GM21619 (cell line): ENCODE measurements around the gene STAC.
"Not testable (repeated sequence)": the region's sequence is repeated elsewhere in the genome, so short reads cannot be mapped to it uniquely, and the experiment has no call there.

Experiments used
- ATAC-seq: cut with Tn5 transposase; IDR thresholded peaks from one replicate; pipeline ENCODE4 v1.9.1; 2021; ENCODE audit not compliant: unreplicated experiment

The STAC gene

DNA sequence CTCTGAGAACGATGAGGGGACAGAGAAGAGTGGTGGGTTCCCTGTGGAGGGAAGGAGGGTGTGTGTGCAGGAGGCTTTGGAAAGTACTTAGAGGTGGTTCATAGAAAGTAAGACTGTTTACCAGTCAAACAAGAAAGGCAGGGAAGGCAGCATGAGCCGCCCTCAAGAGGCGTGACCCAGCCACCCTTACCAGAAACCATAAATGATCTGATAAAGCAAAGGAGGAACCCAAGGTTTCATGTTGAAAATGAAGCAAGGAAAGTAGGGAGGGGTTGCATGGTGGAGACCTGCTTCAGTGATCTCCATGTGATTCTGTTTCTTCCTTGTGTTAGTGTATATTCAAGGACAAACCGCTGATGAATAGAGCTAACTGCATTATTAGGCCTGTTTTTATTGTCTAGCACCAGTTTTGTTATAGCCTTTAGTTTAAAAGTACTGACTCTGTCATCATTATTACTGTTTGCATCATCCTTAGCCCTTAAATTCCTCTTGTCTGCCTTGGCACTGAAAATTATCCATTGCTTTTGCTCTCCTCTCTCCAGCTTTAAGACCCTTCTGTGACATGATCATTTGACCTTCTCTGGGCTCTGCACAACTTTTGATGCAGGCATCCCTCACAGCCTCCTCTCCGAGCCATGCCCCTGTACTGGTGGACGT, 96.1 kb downstream of the STAC start:
- no peak for ATAC-seq

DNA sequence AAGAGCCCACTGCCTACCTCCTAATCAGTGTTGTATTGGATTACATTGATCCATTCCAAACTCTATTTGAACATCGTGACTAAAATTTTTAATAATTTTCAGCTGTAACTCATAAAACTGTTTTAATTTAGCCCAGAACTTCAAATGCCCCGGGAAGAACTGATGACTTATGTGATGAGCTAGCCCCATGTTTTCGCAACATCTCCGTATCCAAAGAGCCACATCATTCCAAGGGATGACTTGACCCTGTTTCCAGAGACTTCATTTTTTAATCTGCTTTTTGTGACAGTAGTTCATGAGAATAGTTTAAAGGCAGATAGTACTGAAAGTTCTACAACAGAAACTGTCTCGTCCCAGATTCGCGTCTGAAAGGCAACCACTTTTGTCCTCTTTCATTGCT, 97.4 kb downstream of the STAC start:
- ATAC-seq, result no peak

DNA sequence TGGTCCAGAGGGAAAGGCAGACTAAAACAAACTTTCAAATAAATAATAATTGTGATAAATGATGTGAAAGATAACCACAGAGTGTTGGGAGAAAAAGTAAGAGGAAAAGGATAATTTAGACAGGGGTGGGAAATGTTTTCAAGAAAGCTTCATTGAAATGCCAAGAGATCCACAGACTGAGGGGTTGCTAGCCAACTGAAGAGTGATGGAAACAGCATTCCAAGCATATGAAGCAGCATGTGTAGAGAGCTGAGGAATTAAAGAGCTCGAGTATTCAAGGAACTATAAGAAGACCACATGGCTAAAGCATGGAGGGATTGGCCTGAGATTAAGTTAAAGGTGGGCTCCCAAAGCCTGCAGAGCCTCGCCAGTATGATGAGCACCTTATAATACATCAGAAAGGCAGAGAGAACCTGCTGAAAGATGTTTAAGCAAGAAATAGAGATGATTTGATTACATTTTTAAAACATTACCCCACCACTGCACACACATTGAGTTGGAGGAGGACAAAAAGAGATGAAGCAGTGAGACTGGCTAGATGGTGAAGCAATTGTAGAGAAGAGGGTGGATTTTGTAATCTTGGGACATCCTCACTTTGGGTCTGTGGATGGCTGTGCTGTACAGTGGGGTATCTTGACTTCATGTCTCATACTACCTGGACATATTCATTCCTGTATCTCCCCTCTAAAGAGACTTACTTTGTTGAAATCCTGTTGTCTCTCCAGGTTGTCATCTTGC, 100.8 kb downstream of the STAC start:
- no peak for ATAC-seq

DNA sequence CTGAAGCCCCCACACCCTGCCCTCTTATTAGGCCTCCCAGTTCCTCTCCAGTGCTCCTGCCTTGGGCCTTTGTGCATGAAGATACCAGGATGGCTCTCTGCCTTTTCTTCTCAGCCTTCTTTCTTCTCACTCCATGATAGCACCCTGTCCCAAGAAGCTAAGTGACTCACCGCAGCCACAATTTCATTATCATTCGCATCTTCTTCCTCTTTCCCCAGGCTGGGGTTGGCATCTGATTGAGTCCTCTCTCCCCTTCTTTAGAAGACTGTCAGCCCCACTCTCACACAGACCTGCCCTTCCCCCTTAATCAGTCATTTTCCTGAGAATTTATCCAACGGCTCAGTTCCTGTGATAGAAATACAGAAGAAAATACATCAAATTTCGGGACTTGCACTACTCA, 102.0 kb downstream of the STAC start:
- no peak for ATAC-seq

DNA sequence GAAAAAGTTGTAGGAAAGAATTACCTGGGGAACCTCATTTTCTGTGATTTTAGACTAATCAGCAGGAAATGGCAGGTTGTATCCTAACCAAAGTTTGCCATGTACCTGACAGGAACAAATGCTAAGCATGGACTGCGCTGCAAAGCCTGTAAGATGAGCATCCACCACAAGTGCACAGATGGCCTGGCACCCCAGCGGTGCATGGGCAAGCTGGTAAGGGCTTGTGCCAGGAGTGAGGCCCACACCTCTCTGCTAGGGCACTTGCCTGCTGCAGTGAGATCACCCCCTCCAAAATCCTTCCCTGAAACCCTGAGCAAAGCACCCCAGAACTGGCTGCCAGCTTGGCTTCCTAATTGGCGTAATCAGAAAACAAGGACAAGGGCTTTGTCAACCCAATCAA, 102.6 kb downstream of the STAC start:
- no peak for ATAC-seq

DNA sequence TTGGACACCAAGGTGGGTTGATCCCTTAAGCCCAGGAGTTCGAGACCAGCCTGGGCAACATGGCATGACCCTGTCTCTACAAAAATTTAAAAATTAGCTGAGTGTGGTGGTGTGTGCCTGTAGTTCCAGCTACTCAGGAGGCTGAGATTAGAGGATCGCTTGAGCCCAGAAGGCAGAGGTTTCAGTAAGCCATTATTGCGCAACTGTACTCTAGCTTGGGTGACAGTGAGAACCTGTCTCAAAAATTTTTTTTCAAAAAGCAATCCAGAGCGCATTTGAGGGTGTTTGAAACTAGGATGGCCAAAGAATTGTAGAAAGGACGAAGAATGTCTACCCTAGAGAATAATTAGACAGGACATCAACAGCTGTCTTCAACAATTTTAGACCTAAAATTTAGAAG, 103.4 kb downstream of the STAC start:
- ATAC-seq, result no peak

DNA sequence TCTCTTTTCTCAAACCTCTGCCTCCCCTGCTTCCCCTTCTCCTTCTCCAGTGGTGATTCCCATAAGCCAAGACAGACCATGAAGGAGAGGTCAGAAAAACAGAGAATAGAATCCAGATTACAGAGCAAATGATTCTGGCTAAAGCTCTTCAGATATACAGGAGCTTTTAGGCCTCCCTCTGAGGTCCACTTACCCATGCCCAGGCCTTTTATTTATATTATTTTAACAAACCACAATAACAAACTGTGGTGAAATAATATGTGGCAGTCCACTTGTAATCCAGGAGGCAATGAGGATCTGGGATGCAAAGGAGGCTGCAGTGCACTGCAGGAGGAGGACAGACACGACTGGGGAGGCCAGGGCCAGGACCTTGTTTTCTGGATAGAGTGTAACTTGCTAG, 104.1 kb downstream of the STAC start:
- ATAC-seq, result no peak

DNA sequence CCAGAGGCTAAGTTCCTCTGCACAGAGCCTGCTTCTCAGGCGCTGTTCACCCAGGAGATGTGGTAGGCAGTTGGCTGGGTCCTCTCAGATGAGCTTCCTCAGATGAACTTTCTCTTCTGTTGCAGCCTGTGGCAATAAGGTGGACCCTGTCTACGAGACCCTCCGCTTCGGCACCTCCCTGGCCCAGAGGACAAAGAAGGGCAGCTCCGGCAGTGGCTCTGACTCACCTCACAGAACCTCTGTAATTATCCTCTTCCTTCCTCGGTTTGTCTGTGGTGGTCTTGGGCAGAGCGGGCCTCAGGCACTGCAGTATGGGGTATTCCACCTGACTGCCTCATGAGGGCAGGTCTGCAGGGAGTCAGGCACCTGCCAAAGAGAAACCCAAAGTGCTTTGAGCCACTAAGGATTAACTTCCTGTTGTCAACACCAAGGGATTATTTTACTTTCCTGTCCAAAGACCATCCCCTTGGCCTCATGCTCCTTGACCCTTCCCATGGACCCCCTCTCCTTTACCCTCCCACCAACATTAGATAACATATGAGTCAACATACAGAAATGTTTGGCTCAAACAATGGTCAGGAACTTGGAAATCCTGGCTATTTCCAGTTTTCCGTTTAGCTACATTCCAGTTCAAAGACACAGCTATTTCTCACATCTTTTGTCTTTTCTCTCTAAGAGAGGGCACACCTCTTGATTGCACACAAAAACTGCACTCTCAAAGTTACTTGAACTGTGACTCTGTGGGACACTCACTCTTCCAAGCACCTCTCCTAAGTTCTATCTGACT, 105.9 kb downstream of the STAC start:
- ATAC-seq, result no peak

DNA sequence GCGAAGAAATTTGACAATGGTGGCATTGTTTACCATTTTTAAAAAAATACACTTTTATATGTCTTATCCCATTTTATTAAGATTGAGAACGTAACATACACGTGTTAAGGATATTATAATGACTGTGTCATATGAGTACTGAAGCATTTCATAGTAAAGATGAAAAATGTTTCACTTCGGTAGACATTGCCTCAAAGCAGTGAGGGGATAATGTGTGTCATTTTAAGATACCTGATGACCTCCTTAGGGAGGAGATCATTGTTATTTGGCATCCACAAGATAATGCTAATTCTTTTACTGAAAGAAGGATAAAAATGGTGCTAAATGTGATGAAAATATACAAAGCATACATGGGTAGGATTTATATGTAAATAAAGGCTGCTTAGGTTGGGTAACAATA, 107.3 kb downstream of the STAC start:
- ATAC-seq, result no peak

DNA sequence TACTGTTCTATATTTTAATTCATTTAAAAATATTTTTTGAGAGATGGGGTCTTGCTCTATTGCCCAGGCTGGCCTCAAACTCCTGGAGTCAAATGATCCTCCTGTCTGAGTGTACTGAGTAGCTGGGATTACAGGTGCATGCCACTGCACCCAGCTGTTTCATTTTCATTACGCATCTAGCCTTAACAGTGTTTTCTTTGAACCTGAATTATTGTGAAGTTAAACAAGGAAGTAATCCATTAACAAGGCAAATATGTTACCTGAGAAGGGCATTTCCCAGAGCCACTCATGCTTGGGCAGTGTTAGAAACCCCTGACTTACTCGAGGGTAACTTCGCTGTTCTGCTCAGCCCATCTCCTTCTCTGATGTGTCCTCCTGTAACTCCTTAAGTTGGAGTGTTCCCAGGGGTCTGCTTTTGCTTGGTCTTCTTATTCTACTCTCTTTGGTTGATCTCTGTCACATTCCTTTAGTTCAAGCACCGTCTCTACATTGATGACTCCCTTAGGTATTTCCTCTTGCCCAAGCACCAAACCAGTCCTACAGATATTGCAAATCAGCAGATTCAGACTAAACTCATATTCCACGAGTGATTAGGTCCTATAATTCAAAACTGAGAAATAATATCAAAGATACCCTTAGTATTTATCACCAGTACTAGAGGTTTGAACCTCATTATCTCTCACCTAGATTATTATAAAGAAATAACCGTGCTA, 107.9 kb downstream of the STAC start:
- ATAC-seq, result no peak

DNA sequence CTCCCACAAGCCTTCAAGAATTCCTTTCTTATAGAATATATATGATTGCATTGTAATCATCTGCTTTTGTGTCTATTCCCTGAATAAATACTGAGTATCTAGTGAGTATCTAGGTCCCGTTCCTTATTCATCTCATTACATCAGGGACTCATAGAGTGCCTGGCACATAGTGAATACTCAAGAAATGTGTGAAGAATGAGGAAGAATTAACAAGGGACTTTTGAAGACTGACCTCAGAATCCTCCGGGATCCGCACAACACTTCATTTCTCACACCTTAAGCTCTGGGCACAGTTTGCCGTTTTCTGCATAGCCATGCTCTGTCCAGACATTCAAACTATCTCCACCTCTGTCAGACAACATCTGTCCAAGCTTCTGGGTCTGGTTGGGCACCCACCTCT, 108.8 kb downstream of the STAC start:
- no peak for ATAC-seq

DNA sequence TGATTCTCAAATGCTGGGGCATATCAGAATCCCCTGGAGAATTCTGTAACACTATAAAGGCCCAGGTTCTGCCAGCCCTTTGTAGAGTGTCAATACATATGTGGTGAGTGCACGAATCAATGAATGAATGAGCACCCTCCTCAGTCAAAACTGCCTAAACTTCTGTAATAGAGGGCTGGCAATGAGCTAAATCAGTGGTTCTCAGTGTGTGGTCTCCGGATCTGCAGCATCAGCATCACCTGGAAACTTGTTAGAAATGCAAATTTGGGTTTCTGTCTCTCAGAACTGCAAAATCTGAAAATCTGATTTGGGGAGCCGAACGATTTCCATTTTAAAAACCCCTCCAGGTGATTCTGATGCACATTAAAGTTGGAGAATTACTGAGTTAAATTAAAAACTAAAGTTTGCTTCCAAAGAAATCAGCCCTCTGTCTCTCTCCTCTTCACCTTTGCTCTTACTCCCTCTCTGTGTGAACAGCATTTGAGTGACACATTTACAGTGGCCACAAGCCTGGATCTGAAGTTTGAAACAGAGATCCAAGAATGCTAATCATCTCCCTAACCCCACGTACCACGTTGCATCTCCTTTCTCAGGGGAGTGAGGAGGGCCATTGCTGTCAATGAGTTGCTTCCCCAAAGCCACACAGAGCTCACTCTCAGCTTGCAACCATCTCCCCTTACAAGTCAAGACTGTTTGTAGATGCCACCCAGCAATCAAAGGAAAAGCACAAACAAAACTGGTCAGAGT, 109.5 kb downstream of the STAC start:
- no peak for ATAC-seq

DNA sequence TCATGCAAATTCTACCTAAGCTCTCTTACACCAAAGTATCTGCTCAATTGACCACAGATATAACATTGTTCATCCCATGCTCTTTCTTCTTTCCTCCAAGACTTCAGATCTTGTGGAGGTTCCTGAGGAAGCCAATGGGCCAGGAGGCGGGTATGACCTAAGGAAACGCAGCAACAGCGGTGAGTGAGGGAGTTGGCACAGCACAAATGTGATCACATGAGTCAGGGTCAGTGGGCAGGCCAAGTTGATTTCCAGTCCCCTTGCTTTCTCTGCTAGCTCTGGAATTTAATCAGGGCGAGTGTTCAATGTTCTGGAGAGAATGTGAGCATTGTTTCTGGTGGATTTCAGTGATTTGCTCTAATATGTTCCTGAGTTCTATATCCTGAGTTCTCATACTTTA, 112.7 kb downstream of the STAC start:
- ATAC-seq, result no peak

DNA sequence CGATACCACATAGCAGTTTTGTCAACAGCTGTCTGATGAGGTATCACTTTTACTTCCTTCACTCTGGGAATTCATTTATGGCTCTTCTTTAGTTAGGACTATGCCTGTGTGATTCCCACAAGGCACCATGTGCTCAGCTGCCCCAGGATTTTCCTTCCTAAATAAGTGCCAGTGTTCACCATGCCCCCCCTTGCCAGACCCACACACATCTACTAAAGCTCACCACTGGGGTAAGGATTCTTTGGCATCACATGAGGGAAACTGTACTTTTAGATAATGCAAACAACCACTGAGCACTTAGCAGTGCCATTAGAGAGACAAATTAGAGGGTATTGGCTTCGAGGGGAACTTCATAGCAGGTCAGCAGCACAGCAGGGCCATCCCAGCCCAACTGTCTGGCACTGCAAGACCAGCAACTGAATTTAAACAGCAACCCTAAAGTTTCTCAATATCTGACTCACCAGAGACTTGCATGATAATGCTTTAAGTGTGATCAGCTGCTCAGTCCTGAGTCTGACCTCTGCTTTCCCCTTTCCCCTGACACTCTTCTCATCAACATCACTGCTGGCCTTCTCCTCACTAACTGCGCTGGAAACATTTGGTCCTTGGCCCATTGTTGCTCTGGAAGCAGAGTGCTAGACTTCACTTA, 114.3 kb downstream of the STAC start:
- ATAC-seq, result no peak

DNA sequence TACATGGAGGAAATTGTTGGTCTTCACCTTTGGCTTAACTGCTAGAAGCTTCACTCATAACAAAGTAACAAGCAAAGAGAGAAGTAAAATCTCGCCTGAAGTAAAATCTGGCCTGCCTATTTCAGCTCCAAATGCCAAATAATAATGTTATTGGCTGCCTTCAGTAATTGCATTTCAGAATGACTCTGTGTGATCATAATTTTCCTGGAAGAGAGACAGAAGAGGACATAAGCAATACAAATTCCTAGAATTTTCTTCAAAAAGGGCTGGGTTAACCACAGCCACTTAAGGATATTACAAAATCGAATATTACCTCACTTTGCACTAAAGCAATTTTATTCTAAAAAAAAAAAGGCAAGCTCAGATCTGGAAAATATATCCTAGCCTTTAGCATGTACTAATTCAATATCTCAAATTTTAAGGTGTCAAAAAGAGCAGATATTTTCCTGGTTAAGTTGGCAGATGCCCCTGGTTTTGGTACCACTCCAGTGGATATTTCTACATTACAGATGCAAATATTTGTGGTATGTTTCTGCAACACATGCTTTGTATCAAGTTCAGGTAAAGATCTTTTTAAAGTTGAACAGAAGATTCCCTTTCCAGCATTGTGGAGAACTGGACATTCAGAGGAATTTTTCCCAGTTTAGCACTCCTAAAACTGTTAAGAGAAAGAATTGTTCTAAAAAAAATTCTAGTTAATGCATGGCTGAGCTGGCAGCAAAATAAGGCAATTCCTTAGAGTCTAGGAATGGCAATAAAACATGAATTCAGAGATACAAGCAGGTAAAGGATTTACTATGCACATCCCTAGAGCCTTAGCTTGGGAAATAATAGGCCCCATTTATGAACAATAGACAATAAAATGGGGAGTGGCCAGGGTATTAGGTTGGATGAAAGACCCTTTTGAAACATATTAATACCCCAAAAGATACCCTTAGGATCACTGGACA, 116.7 kb downstream of the STAC start:
- ATAC-seq, result no peak

DNA sequence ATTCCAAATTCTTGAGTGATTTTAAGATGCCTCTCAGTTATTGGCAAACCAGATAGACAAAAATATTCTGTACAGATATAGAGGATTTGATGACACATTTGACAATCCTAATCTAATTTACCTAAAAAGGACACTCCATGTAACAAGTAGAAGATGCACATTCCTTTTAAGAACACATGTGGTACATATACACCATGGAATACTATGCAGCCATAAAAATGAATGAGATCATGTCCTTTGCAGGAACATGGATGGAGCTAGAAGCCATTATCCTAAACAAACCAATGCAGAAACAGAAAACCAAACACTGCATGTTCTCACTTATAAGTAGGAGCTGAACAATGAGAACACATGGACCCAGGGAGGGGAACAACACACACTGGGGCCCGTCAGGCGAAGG, 119.7 kb downstream of the STAC start:
- ATAC-seq, result not testable (repeated sequence)

DNA sequence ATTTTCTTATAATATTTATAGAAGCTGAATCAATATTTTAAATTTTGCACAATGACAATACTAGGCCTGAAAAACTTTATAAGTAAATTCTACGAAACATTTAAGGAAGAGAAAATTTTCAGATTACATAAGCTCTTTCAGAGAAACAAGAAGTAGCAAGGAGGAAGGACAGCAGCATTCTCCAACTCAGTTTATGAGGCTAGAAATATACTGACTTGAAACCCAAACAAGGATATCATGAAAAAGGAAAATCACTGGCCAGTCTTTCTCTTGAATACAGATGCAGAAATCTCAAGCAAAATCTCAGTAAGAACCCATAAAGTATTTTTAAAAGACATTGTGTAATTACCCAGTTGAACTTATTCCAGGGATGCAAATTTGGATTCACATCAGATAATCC, 121.3 kb downstream of the STAC start:
- ATAC-seq, result no peak

DNA sequence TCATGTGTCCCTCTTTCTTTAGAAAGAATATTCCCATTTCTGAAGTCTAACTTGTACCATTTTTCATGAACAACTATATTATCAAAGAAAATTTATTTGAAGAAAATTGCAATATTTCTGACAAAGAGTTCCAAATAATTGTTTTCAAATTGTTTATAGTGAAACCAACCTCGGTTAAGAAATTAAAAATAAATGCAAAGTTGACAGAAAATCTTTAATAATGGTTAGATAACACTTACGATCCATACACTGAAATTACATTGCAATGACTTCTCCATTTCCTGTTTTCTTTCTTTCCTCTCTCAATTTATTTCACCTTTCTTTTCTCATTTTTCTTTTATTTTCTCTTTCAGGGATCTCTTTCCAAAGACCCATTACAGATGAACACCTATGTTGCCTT, 125.1 kb downstream of the STAC start:
- no peak for ATAC-seq

DNA sequence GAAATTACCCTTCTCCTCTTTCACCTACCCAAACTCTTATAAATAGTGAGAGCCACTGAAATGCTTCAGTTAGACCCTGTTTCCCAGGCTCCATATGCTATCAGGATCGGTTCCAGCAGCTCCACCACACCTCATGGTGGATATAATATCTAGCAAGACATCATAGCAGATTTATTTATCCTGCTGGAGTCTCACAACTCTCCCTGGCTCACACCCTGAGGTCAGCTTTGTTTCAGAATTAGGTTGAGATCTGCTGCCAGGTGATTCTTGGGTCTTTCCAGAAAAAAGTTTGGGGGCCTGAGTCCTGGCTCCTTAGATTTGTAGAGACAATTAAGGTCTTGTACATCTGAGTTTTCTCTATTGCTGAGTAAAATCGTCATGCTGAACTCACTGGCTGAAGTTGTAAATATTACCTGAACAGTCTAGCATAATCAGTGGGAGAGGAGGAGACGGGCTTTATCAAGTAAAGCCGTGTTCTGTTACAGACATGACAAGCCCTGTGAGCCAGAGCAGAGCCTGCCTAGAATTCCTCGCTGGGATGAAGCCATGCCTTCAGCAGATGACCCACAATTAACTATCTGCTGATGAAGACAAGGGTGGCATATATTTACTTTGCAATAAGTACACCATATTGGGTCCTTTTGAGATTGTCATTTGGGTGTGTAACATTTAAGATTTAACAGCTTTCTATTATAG, 131.6 kb downstream of the STAC start:
- no peak for ATAC-seq
